Tibial nerve (tissue), 4 donors: ENCODE results near the gene RANBP3. TPM values are rescaled to one million over a fixed set of nuclear protein-coding genes. Genes with fewer than 3 reads are reported as not detected.

Experiments used
- DNase-seq, 2 donors: peaks; one replicate each; pipeline ENCODE4 v3.0.0-alpha.2; 2019; ENCODE audit warnings: low spot score in 2 of 2
- H3K27ac ChIP-seq, 4 donors: fragments of 200-600 bp; sonication (generic) in 3 of 4; one replicate each; pipeline ENCODE4 v1.5.1; 2017 to 2019; ENCODE audit warnings: mild to moderate bottlenecking in 1 of 4
- H3K27me3 ChIP-seq, 2 donors: fragments of 200-600 bp; sonication (generic) in 1 of 2; one replicate each; pipeline versions ENCODE4 v1.5.1 to v1.6.0; 2017 to 2019
- H3K36me3 ChIP-seq, 3 donors: fragments of 200-600 bp; sonication (generic); one replicate each; pipeline ENCODE4 v1.5.1; 2018 to 2019
- H3K4me1 ChIP-seq, 4 donors: fragments of 200-600 bp; sonication (generic) in 3 of 4; one replicate each; pipeline ENCODE4 v1.5.1; 2017 to 2019
- H3K4me3 ChIP-seq, 4 donors: fragments of 200-600 bp; sonication (generic) in 3 of 4; one replicate each; pipeline ENCODE4 v1.5.1; 2017 to 2019; ENCODE audit warnings: mild to moderate bottlenecking in 1 of 4, moderate library complexity in 1 of 4
- H3K9me3 ChIP-seq, 4 donors: fragments of 200-600 bp; sonication (generic) in 3 of 4; one replicate each; pipeline ENCODE4 v1.5.1; 2017 to 2019
- CTCF ChIP-seq, 5 experiments: fragments of 200-600 bp in 3 of 5; fragments of 450-650 bp in 2 of 5; sonication (generic) in 3 of 5; IDR thresholded peaks; one replicate each; pipeline ENCODE4 v1.5.1; 2016 to 2019; ENCODE audit warnings: antibody characterized with exemption in 5 of 5, mild to moderate bottlenecking in 3 of 5, moderate library complexity in 2 of 5
- EP300 ChIP-seq, 2 donors: sonication (generic); formaldehyde crosslinking; IDR thresholded peaks; one replicate each; pipeline ENCODE4 v1.6.1; 2017; ENCODE audit warnings: antibody characterized with exemption in 2 of 2, mild to moderate bottlenecking in 1 of 2
- POLR2A ChIP-seq, 2 donors: fragments of 450-650 bp; IDR thresholded peaks; one replicate each; pipeline ENCODE4 v1.6.1; 2017; ENCODE audit warnings: antibody characterized with exemption in 2 of 2, mild to moderate bottlenecking in 2 of 2, moderate library complexity in 2 of 2
- WGBS, 2 donors: methylation state at CpG; one replicate each; pipeline ENCODE4 v1.1.5; 2018; 5-methylcytosine and 5-hydroxymethylcytosine counted together
- total RNA-seq, 4 donors: library from RNA; depleted of rRNA; stranded (reverse); fragments of >200 nt; gene quantifications; one replicate each; pipeline ENCODE4 v1.1.0, GENCODE V29; 2016

Gene RANBP3
- total RNA-seq, 4 donors from 2014 or later, result 75.4 to 129 (median 95.6) TPM

- no peaks in the 10 kb centered on the region for H3K27me3 ChIP-seq
- no peak overlapping the region for H3K4me3 ChIP-seq
- H3K9me3 ChIP-seq, result no peaks in the 10 kb centered on the region
- H3K27ac ChIP-seq, result peak overlapping the region in 2 of 4 donors; percentile 4 to 86
- peaks cover 7 to 97% (median 70%) of the 10 kb centered on the region in 4 donors for H3K4me1 ChIP-seq
- WGBS, 2 donors, result 69 to 70% methylated on average over 3 of the region's 3 CpGs
- no peak for TF ChIP-seq EP300 (IDR thresholded peaks at IDR 0.05)
- TF ChIP-seq CTCF (IDR thresholded peaks at IDR 0.05), result no peak
- no peak for TF ChIP-seq POLR2A (IDR thresholded peaks at IDR 0.05)
- DNase-seq, result no peak
- no peaks in the 10 kb centered on the region for H3K36me3 ChIP-seq
These were observed 21.6 kb downstream of the RANBP3 start for GRCh38 chr19:5956323-5956722.

DNA sequence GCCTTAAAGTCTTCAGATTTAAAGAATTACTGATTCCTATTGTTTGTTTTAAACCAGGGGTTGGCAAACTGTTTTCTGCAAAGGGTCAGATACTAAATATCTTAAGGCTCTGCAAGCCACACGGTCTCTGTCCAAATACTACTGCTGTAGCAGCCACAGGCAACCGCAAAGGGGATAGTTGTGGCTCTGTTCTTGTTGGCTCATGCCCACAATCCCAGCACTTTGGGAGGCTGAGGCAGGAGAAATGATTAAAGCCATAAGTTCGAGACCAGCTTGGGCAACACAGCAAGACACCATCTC, 22.4 kb downstream of the RANBP3 start:
- no peak for TF ChIP-seq POLR2A (IDR thresholded peaks at IDR 0.05)
- TF ChIP-seq EP300 (IDR thresholded peaks at IDR 0.05), result no peak
- TF ChIP-seq CTCF (IDR thresholded peaks at IDR 0.05), result no peak
- peaks cover 6 to 97% (median 70%) of the 10 kb centered on the region in 4 donors for H3K4me1 ChIP-seq
- no peaks in the 10 kb centered on the region for H3K36me3 ChIP-seq
- H3K27me3 ChIP-seq, result no peaks in the 10 kb centered on the region
- no peak overlapping the region for H3K4me3 ChIP-seq
- no peak for DNase-seq
- 54 to 55% methylated on average over 3 of the region's 3 CpGs for WGBS, 2 donors
- H3K9me3 ChIP-seq, result no peaks in the 10 kb centered on the region
- H3K27ac ChIP-seq, result peak overlapping the region in 2 of 4 donors; percentile 16 to 92

DNA sequence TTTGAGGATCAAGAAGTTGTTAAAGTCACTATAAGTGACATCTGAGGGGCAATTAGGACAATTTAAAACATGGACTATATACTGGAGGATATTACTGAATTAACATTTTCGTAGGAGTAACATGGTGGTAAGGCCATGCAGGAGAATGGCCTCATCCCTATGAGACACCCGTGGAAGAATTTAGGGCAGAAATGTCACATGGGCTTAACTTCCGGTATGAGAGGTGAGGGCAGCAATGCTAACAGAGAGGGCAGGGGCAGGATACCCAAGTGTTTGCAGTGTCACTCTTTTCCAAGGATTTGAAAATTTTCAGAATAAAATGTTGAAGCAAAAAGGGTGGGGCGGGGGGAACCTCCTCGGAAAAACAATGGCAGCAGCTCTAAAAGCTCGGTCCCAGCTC, 23.6 kb downstream of the RANBP3 start:
- TF ChIP-seq CTCF (IDR thresholded peaks at IDR 0.05), result no peak
- no peak for TF ChIP-seq POLR2A (IDR thresholded peaks at IDR 0.05)
- TF ChIP-seq EP300 (IDR thresholded peaks at IDR 0.05), result no peak
- no peak for DNase-seq
- no peaks in the 10 kb centered on the region for H3K36me3 ChIP-seq
- H3K27me3 ChIP-seq, result no peaks in the 10 kb centered on the region
- H3K4me3 ChIP-seq, result no peak overlapping the region
- H3K27ac ChIP-seq, result peak overlapping the region; percentile 28 to 92 (median 80)
- H3K9me3 ChIP-seq, result no peaks in the 10 kb centered on the region
- peaks cover 0 to 97% (median 66%) of the 10 kb centered on the region in 4 donors for H3K4me1 ChIP-seq
- 44 to 45% methylated on average over 6 of the region's 6 CpGs for WGBS, 2 donors

GRCh38 chr19:5953680-5954213, 24.2 kb downstream of the RANBP3 start:
- Histone ChIP-seq H3K9me3 (no peaks in the 10 kb centered on the region), H3K4me3 (no peak overlapping the region), H3K36me3 (no peaks in the 10 kb centered on the region), H3K27me3 (no peaks in the 10 kb centered on the region), H3K4me1 (peaks cover 0 to 97% (median 66%) of the 10 kb centered on the region in 4 donors), H3K27ac (peak overlapping the region; percentile 28 to 92 (median 80))
- DNase-seq, result no peak
- WGBS, 2 donors, result 31 to 40% methylated on average over 17 of the region's 17 CpGs
- TF ChIP-seq EP300 (IDR thresholded peaks at IDR 0.05) (peak in 1 of 2 donors; percentile 5), POLR2A (IDR thresholded peaks at IDR 0.05) (no peak)

GRCh38 chr19:5953030-5953589, 24.8 kb downstream of the RANBP3 start:
- H3K27ac ChIP-seq, result peak overlapping the region in 3 of 4 donors; percentile 74 to 92 (median 85)
- no peaks in the 10 kb centered on the region for H3K9me3 ChIP-seq
- no peak for DNase-seq
- 48 to 56% methylated on average over 5 of the region's 5 CpGs for WGBS, 2 donors
- H3K4me1 ChIP-seq, result peaks cover 0 to 98% (median 69%) of the 10 kb centered on the region in 4 donors
- TF ChIP-seq POLR2A (IDR thresholded peaks at IDR 0.05) (no peak), CTCF (IDR thresholded peaks at IDR 0.05) (no peak), EP300 (IDR thresholded peaks at IDR 0.05) (no peak)
- no peak overlapping the region for H3K4me3 ChIP-seq
- no peaks in the 10 kb centered on the region for H3K36me3 ChIP-seq
- H3K27me3 ChIP-seq, result no peaks in the 10 kb centered on the region
